Stimulated activated CD8-positive, alpha-beta memory T cell treated with anti-CD3 and anti-CD28 coated beads, Interleukin-4, amount 100 ng/mL, for 1 hour (primary cell): ENCODE data around the gene P4HB.

Experiments
- DNase-seq, 2 donors: peaks; one replicate each; pipeline ENCODE4 v3.0.0-alpha.2; 2020; ENCODE audit warnings: low read depth in 2 of 2, low spot score in 1 of 2

The P4HB gene

GRCh38 chr17:81859906-81860755, at the start of gene P4HB:
Gene P4HB, minus strand, starts transcription at chr17:81860535. Its CDS starts 64 bp downstream, at chr17:81860471.
- no peak for DNase-seq

DNA sequence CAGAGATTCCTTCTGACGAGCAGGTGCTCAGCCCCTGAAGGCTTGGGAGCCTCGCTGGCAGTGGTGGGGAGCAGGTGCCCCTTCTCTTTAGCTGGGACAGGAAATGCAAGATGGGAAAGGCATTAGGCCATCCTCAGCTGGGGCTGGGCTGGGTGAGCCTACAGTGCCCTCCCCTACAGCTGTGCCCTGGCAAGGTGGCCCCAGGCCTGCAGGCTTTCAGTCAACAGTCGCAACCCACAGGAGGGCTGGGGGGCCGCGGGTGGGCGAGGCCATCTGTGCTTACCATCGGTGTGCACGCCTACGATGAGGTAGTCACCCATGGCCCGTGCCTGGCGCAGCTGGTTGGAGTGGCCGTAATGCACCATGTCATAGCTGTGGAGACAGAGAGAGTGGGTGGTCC, 48.9 kb upstream of the P4HB start:
- DNase-seq, result no peak

GRCh38 chr17:81908793-81909192, 48.5 kb upstream of the P4HB start:
- no peak for DNase-seq

DNA sequence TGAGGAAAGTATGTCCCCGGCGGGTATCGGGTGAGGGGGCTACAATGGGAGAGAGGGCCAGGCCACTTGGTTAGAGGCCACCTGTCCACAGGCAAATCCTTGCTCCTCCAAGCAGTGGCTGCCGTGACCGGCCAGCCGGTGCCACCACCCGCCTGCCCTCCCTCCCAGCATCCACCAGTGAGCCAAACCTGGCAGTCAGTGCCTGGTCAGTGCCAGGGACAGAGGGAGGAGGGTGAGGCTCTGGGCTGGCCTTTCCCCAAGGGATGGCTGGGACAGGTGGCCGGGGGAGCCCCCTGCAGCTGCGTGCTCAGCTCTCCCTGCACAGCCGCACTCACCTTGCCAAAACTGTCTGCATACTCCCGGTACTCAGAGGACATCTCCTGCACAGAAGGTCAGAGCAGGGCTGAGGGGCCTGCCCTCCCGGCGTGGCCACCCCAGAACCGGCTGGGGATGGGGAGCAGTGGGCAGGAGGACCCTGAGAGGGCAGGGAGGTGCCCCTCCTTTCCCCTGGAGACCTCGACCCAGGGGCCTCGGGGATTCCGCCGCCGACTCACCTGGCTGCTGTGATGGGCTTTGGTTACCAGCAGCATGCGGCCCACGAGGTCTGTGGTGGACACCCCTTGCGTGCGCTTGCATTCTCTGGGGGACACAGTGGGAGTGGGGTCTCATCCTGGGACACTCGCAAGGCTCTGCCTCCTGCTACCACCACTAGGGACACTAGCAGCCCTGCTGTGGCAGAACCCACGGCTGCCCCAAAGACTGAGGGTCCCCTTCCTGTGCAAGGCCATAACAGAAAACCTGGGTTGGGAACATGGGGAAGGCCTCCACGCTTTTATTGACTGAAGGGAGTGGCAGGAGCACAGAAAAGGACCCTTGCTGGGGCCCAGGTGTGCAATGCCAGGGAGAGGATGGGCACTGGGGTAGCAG, 47.1 kb upstream of the P4HB start:
- no peak for DNase-seq

DNA sequence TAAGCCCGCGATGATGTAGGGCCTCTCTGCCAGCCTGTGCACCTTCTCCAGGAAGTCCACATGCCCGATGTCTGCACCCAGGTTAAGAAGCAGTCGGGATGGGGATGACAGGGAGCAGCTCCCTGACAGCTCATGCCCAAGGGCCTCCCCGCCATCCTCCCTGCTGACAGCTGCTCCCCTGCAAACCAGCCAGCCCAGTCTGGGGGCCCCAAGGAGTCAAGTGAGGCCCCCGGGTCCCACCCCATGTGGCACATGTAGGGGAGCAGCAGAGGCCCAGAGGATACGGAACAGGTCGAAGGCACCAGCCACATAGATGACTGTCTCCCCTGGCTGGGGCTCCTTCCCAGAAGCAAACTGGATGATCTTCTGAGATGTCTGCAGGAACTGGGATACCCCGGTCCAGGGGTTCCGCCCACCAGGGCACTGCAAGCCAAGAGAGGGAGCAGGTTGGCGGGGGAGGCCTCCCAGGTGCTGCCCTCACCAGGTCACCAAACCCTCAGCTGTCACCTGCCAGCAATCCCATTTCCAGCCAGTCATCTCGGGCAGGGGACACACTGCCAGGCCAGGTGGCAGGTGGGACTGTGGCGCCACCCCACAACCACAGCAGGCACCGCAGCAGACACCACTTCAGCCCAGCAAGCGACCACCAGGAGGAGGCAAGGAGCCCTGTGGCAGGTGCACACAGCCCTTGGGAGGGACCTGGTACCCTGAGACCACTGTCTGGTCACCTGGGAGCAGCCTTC, 46.3 kb upstream of the P4HB start:
- no peak for DNase-seq

GRCh38 chr17:81905993-81906392, 45.7 kb upstream of the P4HB start:
- no peak for DNase-seq

- no peak for DNase-seq
These were observed 45.1 kb upstream of the P4HB start for GRCh38 chr17:81905424-81905875.

DNA sequence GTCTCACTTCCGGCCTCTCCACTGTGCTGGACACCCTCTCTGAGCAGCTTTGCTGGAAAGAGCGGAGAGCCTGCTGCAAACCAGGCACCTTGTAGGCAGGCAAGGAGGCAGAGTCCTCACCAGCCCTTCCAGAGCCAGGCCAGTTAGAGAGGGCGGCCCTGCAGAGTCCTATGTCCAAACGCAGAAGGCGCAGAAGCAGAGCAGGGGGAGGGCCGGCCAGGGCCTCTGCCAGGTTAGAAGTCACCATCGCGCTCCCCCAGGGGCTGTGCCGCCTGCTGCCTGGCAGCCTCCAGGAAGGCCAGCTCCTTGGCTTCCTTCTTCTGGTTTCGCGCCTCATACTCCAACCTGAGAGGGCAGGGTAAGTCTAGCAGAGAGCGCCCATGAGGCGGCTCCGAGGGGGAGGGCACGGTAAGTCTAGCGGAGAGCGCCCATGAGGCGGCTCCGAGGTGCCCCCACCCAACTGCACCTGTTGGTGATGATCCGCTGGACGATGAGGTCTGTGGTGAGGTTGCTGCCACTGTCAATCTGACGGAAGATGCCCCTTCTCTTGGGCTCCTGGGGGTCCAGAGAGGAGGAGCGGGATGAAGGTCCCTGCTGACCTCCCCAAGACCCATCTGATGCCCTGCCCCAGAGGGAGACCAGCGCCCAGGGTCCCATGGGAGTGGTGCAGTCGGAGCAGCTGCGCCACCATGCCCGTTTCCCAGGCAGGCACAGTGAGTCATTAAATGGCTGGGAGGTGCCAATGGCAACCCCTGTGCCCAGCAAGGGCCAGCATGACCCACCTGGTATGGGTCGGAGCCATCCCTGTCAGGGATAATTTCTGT, 44.5 kb upstream of the P4HB start:
- DNase-seq, result no peak

- no peak for DNase-seq
These were observed 43.7 kb upstream of the P4HB start for GRCh38 chr17:81903896-81904599.

GRCh38 chr17:81903415-81903831, 43.1 kb upstream of the P4HB start:
- DNase-seq, result no peak

DNA sequence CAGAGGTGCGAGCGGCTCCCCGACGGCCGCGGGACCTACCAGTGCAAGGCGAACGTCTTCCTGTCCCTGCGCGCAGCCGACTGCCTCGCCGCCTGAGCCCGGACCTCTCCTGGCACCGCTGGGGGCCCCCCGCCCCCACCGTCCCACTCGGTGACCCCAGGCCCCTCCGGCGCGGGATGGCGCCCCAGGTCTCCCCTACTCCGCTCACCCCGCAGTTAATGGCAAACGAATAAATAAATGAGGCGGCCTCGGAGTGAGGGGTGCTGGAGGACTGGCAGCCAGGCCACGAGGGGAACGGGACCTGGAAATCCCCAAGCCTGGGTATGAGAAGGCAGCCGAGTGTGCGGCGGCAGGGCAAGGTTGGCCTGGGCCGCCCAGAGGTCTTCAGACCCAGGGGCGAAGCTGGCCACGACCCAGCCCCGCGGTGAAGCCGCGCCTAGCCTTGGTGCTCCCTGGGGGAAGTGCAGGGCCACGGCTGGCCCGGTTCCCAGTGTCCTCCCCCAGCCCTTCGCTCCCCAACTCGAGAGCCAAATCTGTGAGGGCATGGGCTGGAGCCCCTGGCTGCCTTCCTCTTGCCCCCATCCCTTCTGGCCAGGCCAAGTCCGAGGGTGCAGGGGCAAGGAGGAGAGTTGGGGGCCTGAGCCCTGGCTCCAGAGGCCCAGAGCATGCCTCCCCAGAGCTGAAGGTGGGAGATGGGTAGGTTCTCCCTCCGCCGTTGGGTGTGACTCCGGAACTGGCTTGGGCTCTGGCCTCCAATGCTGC, 42.5 kb upstream of the P4HB start:
- DNase-seq, result no peak

GRCh38 chr17:81902023-81902652, 41.8 kb upstream of the P4HB start, which contains the start of gene NPB:
Gene NPB, plus strand, starts transcription at chr17:81902238. Its CDS starts 40 bp downstream, at chr17:81902278.
- no peak for DNase-seq

GRCh38 chr17:81901167-81902022, 41.1 kb upstream of the P4HB start:
- no peak for DNase-seq

DNA sequence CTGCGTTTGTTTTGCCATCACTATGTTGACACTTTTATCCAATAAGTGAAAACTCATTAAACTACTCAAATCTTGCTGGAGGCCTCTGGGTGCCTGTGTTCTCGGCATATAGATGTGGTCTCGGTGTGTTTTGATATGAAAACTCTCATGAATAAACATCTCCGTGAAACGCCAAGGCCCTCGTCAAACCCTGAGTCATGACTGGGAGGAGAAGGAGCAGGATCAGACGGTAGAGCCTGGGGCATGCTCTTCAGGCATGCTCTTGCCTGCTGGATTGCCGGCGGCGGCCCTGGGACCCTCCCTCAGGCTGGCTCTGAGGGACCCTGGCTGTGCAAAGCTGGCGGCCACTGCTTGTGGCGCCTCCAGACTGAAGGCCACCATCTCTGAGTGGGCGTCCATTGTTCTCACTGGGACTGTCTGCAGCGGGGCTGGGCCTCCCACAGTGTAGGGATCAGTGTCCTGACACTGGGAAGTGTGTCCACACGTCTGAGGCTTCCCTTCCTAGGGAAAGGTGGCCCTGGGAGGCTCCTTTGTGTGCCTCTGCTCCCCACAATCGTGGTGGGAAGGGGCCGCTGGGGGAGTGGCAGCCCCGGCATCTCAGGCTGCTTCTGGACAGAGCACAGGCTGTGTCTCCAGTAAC, 40.0 kb upstream of the P4HB start:
- no peak for DNase-seq

DNA sequence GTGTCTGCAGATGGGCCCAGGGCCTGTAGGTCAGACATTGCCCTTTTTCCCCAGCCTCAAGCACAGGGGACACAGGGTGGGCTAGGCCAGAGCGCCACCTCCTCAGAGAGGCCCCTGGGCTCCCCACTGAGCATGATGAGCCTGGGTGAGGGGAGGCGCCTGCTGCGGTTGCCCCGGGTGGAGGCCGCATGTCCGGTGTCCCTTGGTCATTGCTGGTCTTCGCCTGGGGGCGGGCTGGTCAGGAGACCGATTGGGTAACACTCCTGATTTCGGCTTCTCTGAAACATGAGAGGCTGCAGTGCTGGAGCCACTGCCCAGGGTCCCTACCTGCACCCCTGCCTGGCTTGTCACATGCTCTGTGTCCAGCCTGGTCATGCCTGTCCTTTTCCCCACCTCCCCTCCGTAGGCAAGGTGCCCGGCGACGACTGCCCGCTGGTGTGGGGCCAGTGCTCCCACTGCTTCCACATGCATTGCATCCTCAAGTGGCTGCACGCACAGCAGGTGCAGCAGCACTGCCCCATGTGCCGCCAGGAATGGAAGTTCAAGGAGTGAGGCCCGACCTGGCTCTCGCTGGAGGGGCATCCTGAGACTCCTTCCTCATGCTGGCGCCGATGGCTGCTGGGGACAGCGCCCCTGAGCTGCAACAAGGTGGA, 39.3 kb upstream of the P4HB start:
- no peak for DNase-seq

DNA sequence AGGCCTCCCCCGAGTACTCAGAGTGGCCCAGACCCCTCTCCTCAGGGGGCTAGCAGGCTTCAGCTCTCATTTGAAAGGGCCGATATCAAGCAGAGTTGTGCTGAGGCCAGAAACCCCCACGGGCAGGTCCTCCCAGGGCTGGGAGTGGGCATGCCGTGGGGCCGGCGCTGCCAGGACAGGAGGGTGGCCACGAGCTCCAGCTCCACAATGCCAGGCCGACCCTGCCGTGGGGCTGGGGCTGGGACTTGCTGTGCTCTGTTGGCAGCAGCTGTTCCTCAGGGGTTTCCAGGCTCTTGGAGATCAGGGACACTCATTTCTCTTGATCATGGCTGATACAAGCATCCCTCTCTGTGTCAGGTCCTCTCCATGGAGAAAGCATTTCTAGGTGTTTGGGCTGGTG, 38.5 kb upstream of the P4HB start:
- DNase-seq, result no peak
